ENCODE results near the gene NCK1.

The NCK1 gene

DNA sequence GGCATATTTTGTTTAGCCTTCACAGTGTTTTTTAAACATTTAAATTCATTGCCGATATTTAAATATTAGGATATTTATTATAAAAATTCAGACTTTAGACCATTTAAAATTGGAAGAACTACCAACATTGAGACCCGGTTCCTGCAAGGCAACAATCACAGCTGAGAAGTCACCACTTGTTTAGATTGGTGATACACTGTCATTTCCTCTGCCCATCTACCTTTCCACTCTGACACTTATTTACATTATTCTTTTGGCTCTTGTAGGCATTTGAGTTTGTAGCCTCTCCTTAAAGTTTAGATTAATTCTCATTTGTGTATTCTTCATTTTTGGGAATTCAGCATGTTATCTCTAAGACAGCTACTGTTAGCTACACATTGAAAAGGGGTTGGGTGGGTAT is 85.5 kb downstream of the NCK1 start:
- no peak for ATAC-seq
- no peak for TF ChIP-seq ZFP3 (CRISPR knock-in tag; IDR thresholded peaks at IDR 0.05)
- no peak for TF ChIP-seq ZC3H10 (CRISPR knock-in tag; IDR thresholded peaks at IDR 0.05)
- TF ChIP-seq, protein P1, sequence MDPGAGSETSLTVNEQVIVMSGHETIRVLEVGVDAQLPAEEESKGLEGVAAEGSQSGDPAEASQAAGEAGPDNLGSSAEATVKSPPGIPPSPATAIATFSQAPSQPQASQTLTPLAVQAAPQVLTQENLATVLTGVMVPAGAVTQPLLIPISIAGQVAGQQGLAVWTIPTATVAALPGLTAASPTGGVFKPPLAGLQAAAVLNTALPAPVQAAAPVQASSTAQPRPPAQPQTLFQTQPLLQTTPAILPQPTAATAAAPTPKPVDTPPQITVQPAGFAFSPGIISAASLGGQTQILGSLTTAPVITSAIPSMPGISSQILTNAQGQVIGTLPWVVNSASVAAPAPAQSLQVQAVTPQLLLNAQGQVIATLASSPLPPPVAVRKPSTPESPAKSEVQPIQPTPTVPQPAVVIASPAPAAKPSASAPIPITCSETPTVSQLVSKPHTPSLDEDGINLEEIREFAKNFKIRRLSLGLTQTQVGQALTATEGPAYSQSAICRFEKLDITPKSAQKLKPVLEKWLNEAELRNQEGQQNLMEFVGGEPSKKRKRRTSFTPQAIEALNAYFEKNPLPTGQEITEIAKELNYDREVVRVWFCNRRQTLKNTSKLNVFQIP (CRISPR knock-in tag; IDR thresholded peaks at IDR 0.05; ENCODE audit: borderline replicate concordance, low read depth), result no peak
- TF ChIP-seq, protein P2, sequence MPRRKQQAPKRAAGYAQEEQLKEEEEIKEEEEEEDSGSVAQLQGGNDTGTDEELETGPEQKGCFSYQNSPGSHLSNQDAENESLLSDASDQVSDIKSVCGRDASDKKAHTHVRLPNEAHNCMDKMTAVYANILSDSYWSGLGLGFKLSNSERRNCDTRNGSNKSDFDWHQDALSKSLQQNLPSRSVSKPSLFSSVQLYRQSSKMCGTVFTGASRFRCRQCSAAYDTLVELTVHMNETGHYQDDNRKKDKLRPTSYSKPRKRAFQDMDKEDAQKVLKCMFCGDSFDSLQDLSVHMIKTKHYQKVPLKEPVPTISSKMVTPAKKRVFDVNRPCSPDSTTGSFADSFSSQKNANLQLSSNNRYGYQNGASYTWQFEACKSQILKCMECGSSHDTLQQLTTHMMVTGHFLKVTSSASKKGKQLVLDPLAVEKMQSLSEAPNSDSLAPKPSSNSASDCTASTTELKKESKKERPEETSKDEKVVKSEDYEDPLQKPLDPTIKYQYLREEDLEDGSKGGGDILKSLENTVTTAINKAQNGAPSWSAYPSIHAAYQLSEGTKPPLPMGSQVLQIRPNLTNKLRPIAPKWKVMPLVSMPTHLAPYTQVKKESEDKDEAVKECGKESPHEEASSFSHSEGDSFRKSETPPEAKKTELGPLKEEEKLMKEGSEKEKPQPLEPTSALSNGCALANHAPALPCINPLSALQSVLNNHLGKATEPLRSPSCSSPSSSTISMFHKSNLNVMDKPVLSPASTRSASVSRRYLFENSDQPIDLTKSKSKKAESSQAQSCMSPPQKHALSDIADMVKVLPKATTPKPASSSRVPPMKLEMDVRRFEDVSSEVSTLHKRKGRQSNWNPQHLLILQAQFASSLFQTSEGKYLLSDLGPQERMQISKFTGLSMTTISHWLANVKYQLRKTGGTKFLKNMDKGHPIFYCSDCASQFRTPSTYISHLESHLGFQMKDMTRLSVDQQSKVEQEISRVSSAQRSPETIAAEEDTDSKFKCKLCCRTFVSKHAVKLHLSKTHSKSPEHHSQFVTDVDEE (CRISPR knock-in tag; IDR thresholded peaks at IDR 0.05), result no peak
- TF ChIP-seq PPARA (CRISPR knock-in tag; IDR thresholded peaks at IDR 0.05; ENCODE audit: borderline replicate concordance), result no peak
- no peak for TF ChIP-seq ZNF565 (CRISPR knock-in tag; conservative IDR thresholded peaks at IDR 0.05; ENCODE audit: low read depth)
- TF ChIP-seq OSR1 (CRISPR knock-in tag; IDR thresholded peaks at IDR 0.05), result no peak
- TF ChIP-seq, protein P3, sequence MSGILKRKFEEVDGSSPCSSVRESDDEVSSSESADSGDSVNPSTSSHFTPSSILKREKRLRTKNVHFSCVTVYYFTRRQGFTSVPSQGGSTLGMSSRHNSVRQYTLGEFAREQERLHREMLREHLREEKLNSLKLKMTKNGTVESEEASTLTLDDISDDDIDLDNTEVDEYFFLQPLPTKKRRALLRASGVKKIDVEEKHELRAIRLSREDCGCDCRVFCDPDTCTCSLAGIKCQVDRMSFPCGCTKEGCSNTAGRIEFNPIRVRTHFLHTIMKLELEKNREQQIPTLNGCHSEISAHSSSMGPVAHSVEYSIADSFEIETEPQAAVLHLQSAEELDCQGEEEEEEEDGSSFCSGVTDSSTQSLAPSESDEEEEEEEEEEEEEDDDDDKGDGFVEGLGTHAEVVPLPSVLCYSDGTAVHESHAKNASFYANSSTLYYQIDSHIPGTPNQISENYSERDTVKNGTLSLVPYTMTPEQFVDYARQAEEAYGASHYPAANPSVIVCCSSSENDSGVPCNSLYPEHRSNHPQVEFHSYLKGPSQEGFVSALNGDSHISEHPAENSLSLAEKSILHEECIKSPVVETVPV (CRISPR knock-in tag; IDR thresholded peaks at IDR 0.05), result no peak
- no peak for TF ChIP-seq ZNF70 (CRISPR knock-in tag; IDR thresholded peaks at IDR 0.05)
- TF ChIP-seq SNAI2 (CRISPR knock-in tag; IDR thresholded peaks at IDR 0.05), result no peak
- TF ChIP-seq TCF4 (CRISPR knock-in tag; IDR thresholded peaks at IDR 0.05; ENCODE audit: borderline replicate concordance), result no peak
- no peak for TF ChIP-seq CSDC2 (CRISPR knock-in tag; IDR thresholded peaks at IDR 0.05)
- no peak for TF ChIP-seq RARB (CRISPR knock-in tag; IDR thresholded peaks at IDR 0.05)

DNA sequence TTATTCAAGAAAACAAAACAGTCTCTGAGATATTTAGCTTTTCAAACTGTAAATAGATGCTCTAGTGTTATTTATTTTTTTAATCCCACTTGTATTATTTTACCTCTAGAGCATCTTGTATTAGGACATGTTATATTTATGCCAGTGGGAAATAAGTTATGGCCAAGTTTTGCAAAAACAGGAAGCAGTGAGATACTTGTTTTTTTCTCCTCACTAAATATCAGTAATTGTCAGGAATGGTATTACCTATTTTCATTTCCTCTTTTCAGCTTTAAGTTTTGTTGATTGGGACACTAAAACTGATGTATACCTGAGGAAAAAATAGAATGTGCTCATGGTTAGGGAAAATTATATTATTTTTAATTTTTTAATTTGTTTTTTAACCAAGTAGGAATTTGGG is 87.1 kb downstream of the NCK1 start:
- no peak for ATAC-seq
- TF ChIP-seq ARNTL (CRISPR knock-in tag; IDR thresholded peaks at IDR 0.05; ENCODE audit: borderline replicate concordance, low read depth) (no peak), PPARA (CRISPR knock-in tag; IDR thresholded peaks at IDR 0.05; ENCODE audit: borderline replicate concordance) (no peak)

DNA sequence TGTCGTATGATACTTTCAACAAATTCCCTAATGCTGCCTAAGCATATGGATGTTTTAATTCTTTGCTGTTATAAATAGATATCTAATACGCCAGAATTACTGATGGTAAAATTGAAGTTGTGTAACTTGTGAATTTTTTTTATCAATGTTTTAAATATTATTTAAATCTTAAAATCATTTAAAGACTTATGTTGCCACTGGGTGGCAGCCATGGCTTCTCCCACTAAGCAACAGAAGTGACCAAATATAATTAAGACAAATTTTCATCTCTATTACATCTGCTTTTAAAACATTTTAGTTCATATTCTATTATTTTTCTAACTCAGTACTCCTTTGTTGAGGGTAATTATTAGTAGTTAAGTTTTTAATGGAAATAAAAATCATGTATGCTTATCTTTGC is 87.7 kb downstream of the NCK1 start:
- ATAC-seq, result no peak
- TF ChIP-seq, protein P4, sequence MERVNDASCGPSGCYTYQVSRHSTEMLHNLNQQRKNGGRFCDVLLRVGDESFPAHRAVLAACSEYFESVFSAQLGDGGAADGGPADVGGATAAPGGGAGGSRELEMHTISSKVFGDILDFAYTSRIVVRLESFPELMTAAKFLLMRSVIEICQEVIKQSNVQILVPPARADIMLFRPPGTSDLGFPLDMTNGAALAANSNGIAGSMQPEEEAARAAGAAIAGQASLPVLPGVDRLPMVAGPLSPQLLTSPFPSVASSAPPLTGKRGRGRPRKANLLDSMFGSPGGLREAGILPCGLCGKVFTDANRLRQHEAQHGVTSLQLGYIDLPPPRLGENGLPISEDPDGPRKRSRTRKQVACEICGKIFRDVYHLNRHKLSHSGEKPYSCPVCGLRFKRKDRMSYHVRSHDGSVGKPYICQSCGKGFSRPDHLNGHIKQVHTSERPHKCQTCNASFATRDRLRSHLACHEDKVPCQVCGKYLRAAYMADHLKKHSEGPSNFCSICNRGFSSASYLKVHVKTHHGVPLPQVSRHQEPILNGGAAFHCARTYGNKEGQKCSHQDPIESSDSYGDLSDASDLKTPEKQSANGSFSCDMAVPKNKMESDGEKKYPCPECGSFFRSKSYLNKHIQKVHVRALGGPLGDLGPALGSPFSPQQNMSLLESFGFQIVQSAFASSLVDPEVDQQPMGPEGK (CRISPR knock-in tag; IDR thresholded peaks at IDR 0.05; ENCODE audit: borderline replicate concordance), result no peak
- no peak for TF ChIP-seq ZFP3 (CRISPR knock-in tag; IDR thresholded peaks at IDR 0.05)
- no peak for TF ChIP-seq SNAI2 (CRISPR knock-in tag; IDR thresholded peaks at IDR 0.05)
- no peak for TF ChIP-seq PPARA (CRISPR knock-in tag; IDR thresholded peaks at IDR 0.05; ENCODE audit: borderline replicate concordance)
- no peak for TF ChIP-seq OSR1 (CRISPR knock-in tag; IDR thresholded peaks at IDR 0.05)

DNA sequence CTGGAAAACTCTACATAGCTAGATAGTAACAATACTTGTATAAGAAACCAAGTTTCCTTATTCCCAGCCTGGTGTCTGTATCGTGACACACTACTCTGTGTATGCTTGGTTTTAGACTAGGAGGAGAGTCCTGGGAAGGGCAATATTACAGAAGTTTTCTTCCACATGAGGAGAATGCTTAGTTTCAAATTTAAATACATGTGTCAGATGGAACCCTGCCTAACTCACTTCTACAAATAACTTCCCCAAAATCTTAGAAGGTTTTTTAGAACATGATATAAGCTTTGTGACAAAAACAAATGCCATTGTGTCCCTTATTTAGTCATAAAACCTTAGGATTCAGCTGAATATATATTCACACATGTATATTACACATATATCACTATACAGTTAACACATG is 88.6 kb downstream of the NCK1 start:
- ATAC-seq, result no peak
- TF ChIP-seq ZFP3 (CRISPR knock-in tag; IDR thresholded peaks at IDR 0.05) (no peak), TOX (CRISPR knock-in tag; IDR thresholded peaks at IDR 0.05; ENCODE audit: borderline replicate concordance) (no peak), BACH2 (CRISPR knock-in tag; IDR thresholded peaks at IDR 0.05; ENCODE audit: borderline replicate concordance) (no peak), SNAI2 (CRISPR knock-in tag; IDR thresholded peaks at IDR 0.05) (no peak), CSDC2 (CRISPR knock-in tag; IDR thresholded peaks at IDR 0.05) (no peak), RARB (CRISPR knock-in tag; IDR thresholded peaks at IDR 0.05) (no peak), ZNF70 (CRISPR knock-in tag; IDR thresholded peaks at IDR 0.05) (no peak), ZNF8 (CRISPR knock-in tag; IDR thresholded peaks at IDR 0.05) (no peak), ZFP30 (CRISPR knock-in tag; IDR thresholded peaks at IDR 0.05) (no peak), ISL1 (CRISPR knock-in tag; IDR thresholded peaks at IDR 0.05) (no peak), PPARA (CRISPR knock-in tag; IDR thresholded peaks at IDR 0.05; ENCODE audit: borderline replicate concordance) (no peak), ZNF565 (CRISPR knock-in tag; conservative IDR thresholded peaks at IDR 0.05; ENCODE audit: low read depth) (no peak)
- TF ChIP-seq, protein P4 (CRISPR knock-in tag; IDR thresholded peaks at IDR 0.05; ENCODE audit: borderline replicate concordance), result no peak
